Stomach smooth muscle (tissue), 2 donors: Measurements from ENCODE around the gene SARDH.

Experiments
- H3K27ac ChIP-seq: one replicate; pipeline ENCODE4 v1.7.0; 2013; ENCODE audit warnings: mild to moderate bottlenecking, low read length, inconsistent platforms
- H3K27me3 ChIP-seq, 2 donors: one replicate each; pipeline ENCODE4 v1.7.0; 2013; ENCODE audit warnings: low read length in 2 of 2; ENCODE audit not compliant: insufficient read depth in 2 of 2, control insufficient read depth in 1 of 2
- H3K36me3 ChIP-seq, 2 donors: one replicate each; pipeline ENCODE4 v1.7.0; 2013; ENCODE audit warnings: low read length in 2 of 2; ENCODE audit not compliant: control insufficient read depth in 2 of 2, insufficient read depth in 2 of 2
- H3K4me1 ChIP-seq: one replicate; pipeline ENCODE4 v1.7.0; 2013; ENCODE audit warnings: low read length; ENCODE audit not compliant: control insufficient read depth, insufficient read depth
- H3K4me3 ChIP-seq, 2 donors: one replicate each; pipeline ENCODE4 v1.7.0; 2013; ENCODE audit warnings: low read length in 2 of 2
- H3K9ac ChIP-seq, 2 donors: one replicate each; pipeline ENCODE4 v1.7.0; 2013; ENCODE audit warnings: low read length in 2 of 2, mild to moderate bottlenecking in 1 of 2
- H3K9me3 ChIP-seq, 2 donors: one replicate each; pipeline ENCODE4 v1.7.0; 2013; ENCODE audit warnings: low read length in 2 of 2; ENCODE audit not compliant: control insufficient read depth in 2 of 2
- donor health status: healthy.
- donor health status: Pancreatic carcinoma.

The SARDH gene

GRCh38 chr9:133731876-133732638 lies 6.1 kb downstream of the SARDH start:
- Histone ChIP-seq H3K9me3 (no peaks in the 10 kb centered on the region), H3K4me1 (peaks cover under 1% of the 10 kb centered on the region), H3K27ac (no peak overlapping the region), H3K27me3 (peaks cover 0 to 2% of the 10 kb centered on the region in 2 donors), H3K36me3 (no peaks in the 10 kb centered on the region), H3K9ac (no peak overlapping the region), H3K4me3 (no peak overlapping the region)

GRCh38 chr9:133730994-133731715 lies 7.0 kb downstream of the SARDH start:
- H3K9me3 ChIP-seq, result no peaks in the 10 kb centered on the region
- H3K27ac ChIP-seq, result no peak overlapping the region
- no peaks in the 10 kb centered on the region for H3K4me1 ChIP-seq
- no peaks in the 10 kb centered on the region for H3K36me3 ChIP-seq
- no peak overlapping the region for H3K9ac ChIP-seq
- H3K27me3 ChIP-seq, result peaks cover 0 to 5% of the 10 kb centered on the region in 2 donors
- H3K4me3 ChIP-seq, result no peak overlapping the region

GRCh38 chr9:133729617-133730281 lies 8.4 kb downstream of the SARDH start:
- Histone ChIP-seq H3K4me1 (no peaks in the 10 kb centered on the region), H3K27me3 (peaks cover 0 to 5% of the 10 kb centered on the region in 2 donors)

GRCh38 chr9:133728856-133729616 lies 9.1 kb downstream of the SARDH start:
- no peak overlapping the region for H3K4me3 ChIP-seq
- H3K4me1 ChIP-seq, result no peaks in the 10 kb centered on the region
- H3K27me3 ChIP-seq, result peaks cover 0 to 5% of the 10 kb centered on the region in 2 donors
- no peaks in the 10 kb centered on the region for H3K36me3 ChIP-seq
- H3K9me3 ChIP-seq, result no peaks in the 10 kb centered on the region
- no peak overlapping the region for H3K27ac ChIP-seq
- no peak overlapping the region for H3K9ac ChIP-seq

More at GRCh38 chr9:133729617-133730281, 8.4 kb downstream of the SARDH start:
- Histone ChIP-seq H3K9ac (no peak overlapping the region), H3K4me3 (no peak overlapping the region), H3K36me3 (no peaks in the 10 kb centered on the region), H3K9me3 (no peaks in the 10 kb centered on the region), H3K27ac (no peak overlapping the region)

- no peak overlapping the region for H3K4me3 ChIP-seq
- no peak overlapping the region for H3K27ac ChIP-seq
- no peak overlapping the region for H3K9ac ChIP-seq
- H3K4me1 ChIP-seq, result no peaks in the 10 kb centered on the region
- H3K9me3 ChIP-seq, result no peaks in the 10 kb centered on the region
- no peaks in the 10 kb centered on the region for H3K36me3 ChIP-seq
- H3K27me3 ChIP-seq, result peaks cover 0 to 5% of the 10 kb centered on the region in 2 donors
Measured at GRCh38 chr9:133727876-133728441, 10.2 kb downstream of the SARDH start.

- Histone ChIP-seq H3K9me3 (no peaks in the 10 kb centered on the region), H3K27ac (no peak overlapping the region), H3K27me3 (peaks cover 0 to 5% of the 10 kb centered on the region in 2 donors), H3K4me1 (no peaks in the 10 kb centered on the region), H3K4me3 (no peak overlapping the region), H3K9ac (no peak overlapping the region), H3K36me3 (no peaks in the 10 kb centered on the region)
Measured at GRCh38 chr9:133727277-133727875, 10.8 kb downstream of the SARDH start.

DNA sequence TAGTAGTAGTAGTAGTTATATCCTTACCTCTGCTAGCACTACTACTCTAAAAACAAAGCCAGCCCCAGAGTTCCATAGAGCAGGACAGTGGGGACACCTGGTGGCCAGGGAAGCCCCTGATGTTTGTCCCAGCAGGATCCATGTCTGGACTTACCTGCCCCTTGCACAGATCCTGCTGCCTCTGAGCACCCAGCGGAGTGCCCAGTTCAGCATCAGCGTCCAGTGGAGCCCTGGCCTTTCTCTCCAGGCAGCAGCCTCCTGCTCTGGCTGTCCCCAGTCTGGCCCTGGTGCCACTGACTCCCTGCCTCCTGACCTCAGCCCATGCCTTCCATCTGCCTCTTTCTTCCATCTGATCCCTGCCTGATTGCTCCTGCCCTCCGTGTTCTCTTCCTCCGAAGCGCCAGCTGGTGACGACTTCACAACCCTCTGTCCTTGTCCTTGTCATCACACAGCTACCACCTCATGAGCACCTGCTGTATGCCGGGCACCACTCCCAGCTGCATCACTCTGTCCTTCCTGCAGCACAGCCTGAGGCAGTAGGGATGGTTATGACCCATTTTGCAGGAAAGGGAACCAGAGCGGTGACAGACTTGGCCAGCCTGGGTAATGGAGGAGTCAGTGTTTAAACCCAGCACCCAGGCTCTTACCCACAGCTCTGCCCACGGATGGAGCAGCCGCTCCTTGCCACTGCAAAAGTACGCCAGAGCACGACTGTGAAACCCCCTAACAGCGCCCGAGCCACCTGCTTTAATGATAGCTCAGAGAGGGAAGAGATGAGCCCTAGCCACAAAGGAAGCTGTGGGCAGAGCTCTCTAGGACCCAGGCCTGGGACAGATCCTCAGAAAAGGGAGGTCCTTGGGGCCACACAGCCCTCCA lies 11.5 kb downstream of the SARDH start:
- Histone ChIP-seq H3K36me3 (no peaks in the 10 kb centered on the region), H3K4me1 (no peaks in the 10 kb centered on the region), H3K27ac (no peak overlapping the region), H3K27me3 (peaks cover 0 to 5% of the 10 kb centered on the region in 2 donors), H3K9ac (no peak overlapping the region), H3K9me3 (no peaks in the 10 kb centered on the region), H3K4me3 (no peak overlapping the region)

GRCh38 chr9:133725886-133726285 lies 12.3 kb downstream of the SARDH start:
- no peaks in the 10 kb centered on the region for H3K36me3 ChIP-seq
- no peak overlapping the region for H3K9ac ChIP-seq
- no peaks in the 10 kb centered on the region for H3K9me3 ChIP-seq
- no peak overlapping the region for H3K27ac ChIP-seq
- H3K4me3 ChIP-seq, result no peak overlapping the region
- H3K4me1 ChIP-seq, result no peaks in the 10 kb centered on the region
- peaks cover 0 to 5% of the 10 kb centered on the region in 2 donors for H3K27me3 ChIP-seq

GRCh38 chr9:133718563-133719315 lies 19.4 kb downstream of the SARDH start:
- Histone ChIP-seq H3K4me1 (no peaks in the 10 kb centered on the region), H3K4me3 (no peak overlapping the region), H3K9me3 (no peaks in the 10 kb centered on the region), H3K27me3 (peaks cover 0 to 6% of the 10 kb centered on the region in 2 donors), H3K9ac (no peak overlapping the region), H3K27ac (no peak overlapping the region), H3K36me3 (no peaks in the 10 kb centered on the region)
